GM10847 (cell line): ENCODE data around the gene ZCCHC3.

Experiments used
- POLR2A ChIP-seq: IDR thresholded peaks from 2 replicates; pipeline ENCODE4 v1.6.1; 2011; ENCODE audit not compliant: insufficient read length; ENCODE audit errors: extremely low read depth

ZCCHC3 gene, protein sequence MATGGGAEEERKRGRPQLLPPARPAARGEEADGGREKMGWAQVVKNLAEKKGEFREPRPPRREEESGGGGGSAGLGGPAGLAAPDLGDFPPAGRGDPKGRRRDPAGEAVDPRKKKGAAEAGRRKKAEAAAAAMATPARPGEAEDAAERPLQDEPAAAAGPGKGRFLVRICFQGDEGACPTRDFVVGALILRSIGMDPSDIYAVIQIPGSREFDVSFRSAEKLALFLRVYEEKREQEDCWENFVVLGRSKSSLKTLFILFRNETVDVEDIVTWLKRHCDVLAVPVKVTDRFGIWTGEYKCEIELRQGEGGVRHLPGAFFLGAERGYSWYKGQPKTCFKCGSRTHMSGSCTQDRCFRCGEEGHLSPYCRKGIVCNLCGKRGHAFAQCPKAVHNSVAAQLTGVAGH

DNA sequence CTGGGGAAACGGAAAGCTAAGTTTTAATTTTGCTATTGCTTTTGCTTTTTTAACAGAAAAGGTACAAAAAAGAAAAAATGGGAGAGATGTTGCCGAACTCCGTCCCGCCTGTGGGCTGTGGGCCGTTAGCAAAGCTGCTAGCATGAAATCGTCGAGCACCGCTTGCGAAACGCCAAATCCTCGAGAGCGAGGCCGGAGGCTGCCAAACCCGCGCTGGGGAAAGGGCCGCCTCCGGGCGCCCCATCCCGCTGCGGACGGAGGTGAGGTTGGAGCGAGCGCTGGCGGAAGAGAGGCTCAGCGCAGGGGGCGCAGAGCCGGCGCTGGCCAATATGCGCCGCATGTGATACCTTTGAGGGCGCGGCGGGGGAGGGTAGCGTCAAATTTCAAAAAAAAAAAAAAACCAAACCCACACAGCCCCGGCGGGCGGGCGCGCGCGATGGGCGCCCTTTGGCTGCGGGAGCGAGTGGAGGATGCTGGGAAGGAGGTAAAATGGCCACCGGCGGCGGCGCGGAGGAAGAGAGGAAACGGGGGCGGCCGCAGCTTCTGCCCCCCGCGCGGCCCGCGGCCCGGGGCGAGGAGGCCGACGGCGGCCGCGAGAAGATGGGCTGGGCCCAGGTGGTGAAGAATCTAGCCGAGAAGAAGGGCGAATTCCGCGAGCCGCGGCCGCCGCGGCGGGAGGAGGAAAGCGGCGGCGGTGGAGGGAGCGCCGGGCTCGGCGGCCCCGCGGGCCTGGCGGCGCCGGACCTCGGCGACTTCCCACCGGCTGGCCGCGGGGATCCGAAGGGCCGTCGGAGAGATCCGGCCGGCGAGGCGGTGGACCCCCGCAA lies at the start of gene ZCCHC3:
TSS of gene ZCCHC3 (plus strand) at position 473 of the 827 bp plus-strand sequence. CDS start at position 490, 17 bp downstream.
- TF ChIP-seq POLR2A, result peak; percentile 77

DNA sequence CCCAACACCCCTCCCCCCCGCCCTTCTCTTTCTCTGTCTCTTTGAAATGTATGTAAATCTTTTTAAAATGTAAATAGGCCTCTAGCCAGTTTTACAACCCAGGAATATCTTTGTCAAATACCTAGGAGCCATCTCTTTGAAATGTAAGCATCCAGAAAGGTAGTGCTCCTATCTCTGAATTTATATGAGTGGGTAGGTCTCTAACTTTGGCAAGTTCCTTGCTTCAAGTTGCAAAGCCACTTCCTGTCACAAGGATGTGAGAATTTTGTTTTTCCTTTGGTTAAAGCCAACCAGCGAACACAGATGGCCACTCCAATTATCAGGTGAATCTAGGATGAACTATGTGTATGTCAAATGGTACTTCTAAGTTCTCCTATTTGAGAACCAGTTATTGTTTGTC lies 46.0 kb upstream of the ZCCHC3 start:
- TF ChIP-seq POLR2A, result no peak

DNA sequence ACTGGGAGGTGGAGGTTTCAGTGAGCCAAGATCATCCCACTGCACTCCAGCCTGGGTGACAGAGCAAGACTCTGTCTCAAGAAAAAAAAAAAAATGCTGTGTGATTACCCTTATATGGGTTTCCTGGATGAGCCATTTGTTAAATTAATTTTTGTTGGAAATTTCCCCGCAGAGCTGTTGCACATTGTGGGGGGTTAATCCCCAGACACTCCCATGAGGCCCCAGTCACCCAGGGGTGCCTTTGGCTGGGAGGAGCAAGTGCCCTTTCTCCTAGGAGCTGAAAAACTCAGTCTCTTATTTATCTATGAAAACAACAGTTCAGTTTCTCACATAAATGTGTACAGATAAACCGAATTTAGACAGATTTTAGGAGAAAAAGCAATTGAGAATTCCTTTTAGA lies 44.6 kb upstream of the ZCCHC3 start:
- no peak for TF ChIP-seq POLR2A

DNA sequence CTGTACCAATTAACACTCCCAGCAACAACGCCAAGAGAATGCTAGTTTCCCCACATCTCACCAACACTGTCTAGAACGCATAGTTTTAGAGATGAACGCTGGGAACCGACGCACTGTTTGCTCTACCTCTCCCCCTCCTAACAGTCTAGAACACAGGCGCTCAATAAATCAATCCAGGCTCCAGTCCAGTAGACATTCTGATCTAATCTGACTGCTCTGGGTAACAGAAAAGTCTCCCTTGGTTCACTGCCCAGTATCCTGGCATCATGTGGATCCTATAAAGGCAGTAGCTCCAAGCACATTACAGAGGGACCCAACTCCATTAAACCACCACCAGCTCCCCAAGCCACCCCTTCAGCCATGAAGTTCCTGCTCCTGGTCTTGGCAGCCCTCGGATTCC lies 40.0 kb upstream of the ZCCHC3 start, which contains the start of gene DEFB132:
TSS of gene DEFB132 (plus strand) at position 306 of the 400 bp plus-strand sequence. CDS start at position 361, 55 bp downstream.
- no peak for TF ChIP-seq POLR2A

DNA sequence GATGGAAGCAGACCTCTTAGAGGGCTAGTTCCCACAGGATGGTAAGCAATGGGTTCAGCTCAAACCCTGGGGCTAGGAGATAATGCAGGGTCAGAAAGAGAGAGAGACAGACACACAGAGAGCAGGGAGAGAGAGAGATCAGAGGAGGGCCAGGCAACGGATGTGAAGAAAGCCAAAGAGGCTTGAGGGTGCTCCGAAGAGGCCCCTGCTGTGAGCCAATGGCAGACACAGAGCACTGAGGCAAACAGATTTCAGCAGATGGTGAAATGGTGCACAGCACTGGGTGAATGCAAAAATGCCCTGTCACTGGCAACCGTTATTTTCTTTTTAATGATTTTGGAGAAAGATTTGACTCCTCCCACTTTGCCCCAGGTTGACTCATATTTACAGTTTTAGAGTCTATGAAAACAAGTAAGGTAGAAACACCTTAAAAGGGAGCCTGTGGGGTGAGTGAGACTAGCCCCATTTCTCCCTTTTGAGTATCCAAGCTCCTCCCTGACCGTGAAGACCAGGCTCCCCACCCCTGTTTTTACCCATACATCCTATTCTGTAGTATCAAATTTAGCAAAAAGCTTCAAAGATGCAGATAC lies 39.0 kb upstream of the ZCCHC3 start:
- TF ChIP-seq POLR2A, result no peak

DNA sequence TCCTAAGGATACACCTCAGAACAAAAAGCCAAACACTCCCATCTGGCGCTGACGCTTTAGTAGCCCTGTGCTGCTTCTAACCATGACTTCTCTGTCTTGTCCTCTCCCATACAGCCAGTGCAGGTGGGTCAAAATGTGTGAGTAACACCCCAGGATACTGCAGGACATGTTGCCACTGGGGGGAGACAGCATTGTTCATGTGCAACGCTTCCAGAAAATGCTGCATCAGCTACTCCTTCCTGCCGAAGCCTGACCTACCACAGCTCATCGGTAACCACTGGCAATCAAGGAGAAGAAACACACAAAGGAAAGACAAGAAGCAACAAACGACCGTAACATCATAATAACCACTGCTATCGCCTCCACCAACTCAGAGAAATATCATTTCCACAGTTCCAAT lies 38.4 kb upstream of the ZCCHC3 start:
- no peak for TF ChIP-seq POLR2A

DNA sequence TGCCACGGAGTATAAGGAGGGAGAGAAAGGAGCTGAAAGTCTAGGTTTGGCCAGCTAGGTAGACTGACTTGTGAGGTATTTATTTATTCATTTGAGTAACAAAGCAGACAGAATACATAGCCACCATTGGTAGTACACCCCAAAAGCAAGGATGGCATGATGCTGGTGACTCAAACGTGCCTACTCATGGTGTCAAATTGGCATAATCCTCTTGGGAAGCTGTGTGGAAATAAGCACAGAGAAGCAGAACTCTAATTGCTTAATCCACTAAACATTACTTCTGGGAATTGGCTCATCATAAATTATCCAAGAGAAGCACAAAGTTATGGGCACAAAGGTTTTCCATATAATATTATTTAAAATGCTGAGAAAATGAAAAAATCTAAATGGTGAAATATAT lies 37.4 kb upstream of the ZCCHC3 start:
- no peak for TF ChIP-seq POLR2A

DNA sequence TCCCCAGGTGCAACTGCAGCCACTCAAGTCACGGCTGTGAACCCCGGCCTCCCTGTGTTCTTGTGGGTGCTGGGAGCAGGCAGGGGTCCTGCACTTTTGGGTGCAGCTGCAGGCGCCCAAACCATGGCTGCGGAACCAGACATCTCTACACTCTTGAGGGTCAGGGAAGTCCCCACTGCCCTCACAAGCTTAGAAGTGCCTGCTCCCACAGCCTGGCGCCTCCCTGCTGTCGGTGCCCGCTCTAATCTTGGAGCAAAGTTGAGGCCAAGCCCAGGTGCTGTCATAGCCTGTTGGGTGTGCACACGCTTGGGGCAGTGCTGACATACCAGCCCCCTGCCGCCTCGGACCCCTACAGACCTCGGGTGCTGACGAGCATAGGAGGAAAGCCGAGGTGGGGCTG lies 33.7 kb upstream of the ZCCHC3 start:
- TF ChIP-seq POLR2A, result no peak

DNA sequence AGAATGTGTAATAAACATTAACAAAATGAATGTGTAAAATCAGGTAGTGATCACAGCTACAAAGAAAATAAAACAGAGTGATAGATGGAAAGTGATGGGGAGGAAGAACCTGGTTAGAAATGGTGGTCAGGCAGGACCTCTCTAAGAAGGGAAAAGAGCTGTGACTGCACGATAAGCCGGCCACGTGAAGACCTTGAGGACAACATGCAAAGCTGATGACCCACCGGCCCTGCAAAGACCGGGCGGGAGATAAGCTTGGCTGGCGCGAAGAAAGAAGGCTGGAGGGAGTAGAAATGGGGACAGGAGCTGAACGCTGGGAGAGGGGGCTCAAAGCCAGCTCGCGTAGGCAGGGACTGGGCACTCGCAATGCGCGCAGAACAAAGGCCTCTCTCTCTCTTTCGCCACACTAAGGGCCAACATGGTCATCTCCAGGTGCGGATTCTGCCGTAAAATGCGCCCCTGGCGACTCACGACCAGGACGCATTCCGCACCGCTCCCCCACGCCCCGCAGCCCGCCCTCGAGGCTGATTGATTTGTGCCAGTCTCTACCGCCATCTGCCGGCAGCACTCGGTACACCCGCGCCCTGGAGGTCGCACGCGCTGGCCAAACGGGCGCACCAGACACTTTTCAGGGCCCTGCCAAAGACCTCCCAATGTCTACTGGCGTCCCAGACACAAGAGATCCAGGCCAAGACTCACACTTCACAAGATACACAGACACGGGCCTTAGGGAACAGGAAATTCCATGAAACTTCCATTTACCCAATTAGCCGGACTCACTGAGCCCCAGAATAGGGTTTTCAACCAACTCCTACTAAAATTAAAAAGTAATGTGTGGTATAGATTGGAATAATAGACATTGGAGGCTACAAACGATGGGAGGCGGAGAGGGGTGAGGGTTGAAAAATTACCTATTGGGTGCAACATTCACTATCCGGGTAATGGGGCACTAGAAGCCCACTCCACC lies 30.5 kb upstream of the ZCCHC3 start:
- peak; percentile 17 for TF ChIP-seq POLR2A

DNA sequence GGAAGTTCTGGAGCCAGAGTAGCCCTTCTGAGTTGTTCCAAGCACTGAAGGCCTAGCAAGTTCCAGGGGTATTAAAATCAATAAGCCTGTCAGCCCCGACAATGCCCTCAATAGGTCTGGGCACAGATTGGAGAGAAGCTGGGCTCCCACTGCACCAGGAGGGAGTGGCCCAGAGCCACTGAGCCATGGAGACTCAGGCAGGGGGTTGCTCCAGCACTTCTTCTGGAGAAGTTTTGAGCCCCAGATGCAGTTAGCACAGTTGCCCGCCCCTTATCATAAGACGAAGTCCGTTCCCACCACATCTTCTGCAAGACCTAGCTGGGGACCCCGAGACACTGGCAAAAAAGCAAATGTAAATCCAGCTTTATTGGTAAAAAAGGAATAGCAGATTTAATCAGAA lies 26.9 kb upstream of the ZCCHC3 start:
- TF ChIP-seq POLR2A, result no peak

DNA sequence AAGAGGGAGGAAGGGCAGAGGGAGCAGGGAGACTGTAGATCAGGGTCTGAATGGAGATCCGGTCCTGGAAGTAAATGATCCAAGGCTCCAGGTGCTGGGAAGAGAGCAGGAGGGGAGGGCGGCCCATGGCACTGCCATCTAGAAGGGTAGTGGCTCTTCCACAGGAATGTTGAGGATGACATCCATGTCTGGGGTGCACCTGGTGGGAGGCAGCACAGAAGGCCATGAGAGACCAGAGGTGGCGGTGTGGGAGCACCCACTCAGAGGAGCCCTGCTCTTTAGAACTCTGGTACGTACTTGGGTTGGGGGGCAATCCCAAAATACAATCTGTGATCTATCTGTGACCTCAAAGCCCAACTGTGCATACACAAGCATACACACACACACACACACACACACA lies 26.3 kb upstream of the ZCCHC3 start:
- no peak for TF ChIP-seq POLR2A

DNA sequence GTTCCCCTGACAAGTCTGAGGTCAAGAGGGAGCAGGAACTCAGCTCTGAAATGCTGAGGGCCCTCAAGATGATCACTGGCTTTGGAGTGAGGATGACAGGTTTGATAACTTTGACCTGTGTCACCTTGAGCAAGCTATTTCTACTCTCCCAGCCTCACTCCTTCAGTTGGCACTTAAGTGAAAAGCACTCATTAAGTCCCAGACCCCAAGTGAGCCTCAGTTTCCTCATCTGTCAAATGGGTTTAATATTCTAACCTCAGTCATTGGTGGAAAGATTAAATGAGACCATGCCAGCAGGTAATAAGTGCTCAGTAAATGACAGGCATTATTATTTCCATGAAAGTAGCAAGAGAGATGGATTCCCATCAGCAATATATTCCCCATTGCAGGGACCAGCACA lies 25.8 kb upstream of the ZCCHC3 start:
- no peak for TF ChIP-seq POLR2A

DNA sequence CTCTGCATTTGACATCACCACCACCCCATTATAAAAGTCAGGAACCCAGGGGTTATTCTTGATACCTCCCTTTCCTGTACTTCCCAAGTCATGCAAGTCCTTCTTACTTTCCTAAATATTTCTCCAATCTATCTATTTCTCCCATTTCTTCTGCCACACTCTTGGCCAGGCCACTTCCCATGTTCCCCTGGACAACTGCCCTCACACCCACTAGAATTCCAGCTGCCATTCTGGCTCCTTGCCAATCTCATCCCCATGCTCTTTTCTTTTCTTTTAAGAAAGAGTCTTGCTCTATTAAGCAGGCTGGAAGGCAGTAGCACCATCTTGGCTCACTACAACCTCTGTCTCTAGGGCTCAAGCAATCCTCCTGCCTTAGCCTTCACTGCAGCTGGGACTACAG lies 24.7 kb upstream of the ZCCHC3 start:
- TF ChIP-seq POLR2A, result no peak

DNA sequence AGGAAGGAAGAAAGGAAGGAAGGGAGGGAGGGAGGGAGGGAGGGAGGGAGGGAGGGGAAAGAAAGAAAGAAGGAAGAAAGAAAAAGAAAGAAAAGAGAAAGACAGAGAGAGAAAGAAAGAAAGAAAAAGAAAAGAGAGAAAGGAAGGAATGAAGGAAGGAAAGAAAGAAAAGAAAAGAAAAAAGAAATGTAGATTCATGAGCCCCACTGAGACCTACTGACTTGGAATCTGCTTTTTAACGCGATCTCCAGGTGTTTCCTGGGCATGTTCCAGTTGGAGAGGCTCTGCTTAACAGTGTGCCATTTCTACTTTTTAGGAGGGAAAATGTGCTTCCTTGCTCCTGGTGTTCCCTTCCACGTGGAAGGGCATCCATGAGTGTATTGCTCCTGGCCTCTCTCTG lies 23.5 kb upstream of the ZCCHC3 start:
- TF ChIP-seq POLR2A, result no peak

DNA sequence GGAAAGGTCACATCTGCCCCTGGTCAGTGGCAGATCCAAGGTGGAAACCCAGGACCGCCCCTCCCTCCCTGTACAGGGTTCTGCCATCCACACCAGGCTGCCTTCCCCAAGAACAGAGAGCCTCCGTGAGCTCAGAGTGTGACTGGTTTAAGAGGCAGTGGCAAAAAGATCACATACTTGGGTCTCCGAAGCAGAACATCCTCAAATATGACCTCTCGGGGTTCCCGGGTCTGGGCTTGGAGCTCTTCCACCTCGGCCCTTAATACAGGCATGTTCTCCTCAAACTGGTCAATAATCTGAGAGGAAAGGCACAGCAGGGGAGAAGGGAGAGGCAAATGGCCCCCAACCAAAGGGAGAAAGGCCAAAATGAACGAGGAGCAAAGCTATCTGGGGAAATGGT lies 21.6 kb upstream of the ZCCHC3 start:
- no peak for TF ChIP-seq POLR2A
